Caco-2 (cell line): ENCODE results near the gene HBP1. TPM values are rescaled to one million over a fixed set of nuclear protein-coding genes. Genes with fewer than 3 reads are reported as not detected.
"Not testable (repeated sequence)": the region's sequence is repeated elsewhere in the genome, so short reads cannot be mapped to it uniquely, and the experiment has no call there.

Experiments used
- BruUV-seq: library from RNA; stranded (reverse); fragments of 400-500 nt; replicated peaks from 2 replicates; lab custom pipeline; 2021; lab: Mats Ljungman, UMichigan
- CTCF ChIA-PET: fragments of 300-600 bp; sonication (Branson Sonifier 250); formaldehyde crosslinking; loops from one replicate; lab custom pipeline; 2022; ENCODE audit warnings: antibody characterized with exemption; lab: Charles Lee
- POLR2A ChIA-PET: fragments of 300-600 bp; sonication (Branson Sonifier 250); formaldehyde crosslinking; loops from one replicate; lab custom pipeline; 2022; ENCODE audit warnings: antibody characterized with exemption; lab: Charles Lee
- DNase-seq, 2 experiments: peaks; one replicate each; pipeline versions ENCODE4 v3.0.0 to v3.0.0-alpha.2; 2020 to 2022
- H3K27me3 ChIP-seq: replicated peaks from 2 replicates; pipeline ENCODE4 v1.6.0; 2011; ENCODE audit warnings: low read length; ENCODE audit not compliant: control insufficient read depth, insufficient read depth
- H3K36me3 ChIP-seq: 2 replicates; pipeline ENCODE4 v1.5.1; 2011; ENCODE audit warnings: low read length; ENCODE audit not compliant: control insufficient read depth, insufficient read depth
- H3K4me1 ChIP-seq: fragments of 250-450 bp; sonication (Bioruptor Pico); 2 replicates; pipeline ENCODE4 v1.5.1; 2020; ENCODE audit warnings: mild to moderate bottlenecking
- H3K4me3 ChIP-seq: 2 replicates; pipeline ENCODE4 v1.5.1; 2011; ENCODE audit warnings: low read depth, mild to moderate bottlenecking, control low read depth, low read length
- H3K9me3 ChIP-seq: fragments of 250-450 bp; sonication (Bioruptor Pico); 2 replicates; pipeline ENCODE4 v1.5.1; 2020; ENCODE audit warnings: mild to moderate bottlenecking, moderate library complexity
- H3K27ac Mint-ChIP-seq: one replicate; pipeline ENCODE4 v1.8.0; 2022; ENCODE audit warnings: mixed read lengths; ENCODE audit not compliant: unreplicated experiment
- H3K27me3 Mint-ChIP-seq: one replicate; pipeline ENCODE4 v1.8.0; 2022; ENCODE audit warnings: mixed read lengths; ENCODE audit not compliant: insufficient read depth, unreplicated experiment
- H3K36me3 Mint-ChIP-seq: one replicate; pipeline ENCODE4 v1.8.0; 2022; ENCODE audit warnings: mild to moderate bottlenecking, mixed read lengths; ENCODE audit not compliant: insufficient read depth, unreplicated experiment
- H3K4me1 Mint-ChIP-seq: one replicate; pipeline ENCODE4 v1.8.0; 2022; ENCODE audit warnings: low read depth, mixed read lengths; ENCODE audit not compliant: unreplicated experiment
- H3K4me3 Mint-ChIP-seq: one replicate; pipeline ENCODE4 v1.8.0; 2022; ENCODE audit warnings: mild to moderate bottlenecking, moderate library complexity, mixed read lengths; ENCODE audit not compliant: unreplicated experiment
- H3K9me3 Mint-ChIP-seq: one replicate; pipeline ENCODE4 v1.8.0; 2022; ENCODE audit warnings: mixed read lengths; ENCODE audit not compliant: unreplicated experiment
- intact Hi-C: fragments of 100-400 bp; cut with micrococcal nuclease; formaldehyde crosslinking; loops from one replicate; pipeline ENCODE4 v1.10.0; 2022; ENCODE audit not compliant: unreplicated experiment
- total RNA-seq: library from RNA; stranded (reverse); gene quantifications from 2 replicates; pipeline ENCODE4 v1.2.3, GENCODE V29; 2022
- TF ChIP-seq, protein P1 (sequence below), 2 experiments: fragments of 200-600 bp in 1 of 2; IDR thresholded peaks; 1 replicate in 1 of 2; 2 replicates in 1 of 2; pipeline versions ENCODE4 v1.5.1 to v1.8.0; 2011 to 2022; ENCODE audit warnings: antibody characterized with exemption in 1 of 2, control low read depth in 1 of 2, inconsistent platforms in 1 of 2, low read depth in 1 of 2, low read length in 1 of 2, mild to moderate bottlenecking in 1 of 2, moderate library complexity in 1 of 2; ENCODE audit not compliant: insufficient read depth in 1 of 2, severe bottlenecking in 1 of 2, unreplicated experiment in 1 of 2

The HBP1 gene
- total RNA-seq, 1 experiment from 2014 or later, result 24.2 TPM

DNA sequence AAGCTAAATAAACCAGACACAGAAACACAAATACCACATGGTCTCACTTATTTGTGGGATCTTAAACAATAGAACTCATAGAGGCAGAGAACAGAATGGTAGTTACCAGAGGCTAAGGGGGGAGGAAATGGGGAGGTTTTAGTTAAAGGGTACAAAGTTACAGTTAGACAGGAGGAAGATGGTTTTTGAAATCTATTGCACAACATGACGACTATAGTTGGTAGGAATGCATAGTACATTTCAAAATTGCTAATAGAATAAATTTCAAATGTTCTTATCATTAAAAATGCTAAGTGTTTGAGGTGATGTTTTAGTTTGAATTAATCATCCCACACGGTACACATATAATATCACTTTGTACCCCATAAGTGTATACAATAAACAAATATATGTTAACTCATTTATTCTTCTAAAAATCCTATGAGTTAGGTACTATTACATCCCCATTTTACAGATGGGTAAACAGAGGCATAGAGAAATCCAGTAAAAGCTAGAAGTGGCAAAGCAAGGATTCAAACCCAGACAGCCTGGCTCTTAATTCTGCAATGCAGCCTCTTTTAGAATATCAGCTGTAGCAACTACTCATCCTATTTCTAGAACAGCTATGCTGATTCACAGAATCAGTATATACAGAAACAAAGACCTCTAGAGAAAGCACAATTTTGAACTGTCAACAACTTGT, 50.9 kb downstream of the HBP1 start:
- POLR2A ChIA-PET, result interaction anchor here (0.5 to 0.9 kb wide), 2 partner anchors 51 to 428 kb away, joined by 3 to 7 read pairs; partner anchors contain the start of gene HBP1
- intact Hi-C loops, result no loop called here

DNA sequence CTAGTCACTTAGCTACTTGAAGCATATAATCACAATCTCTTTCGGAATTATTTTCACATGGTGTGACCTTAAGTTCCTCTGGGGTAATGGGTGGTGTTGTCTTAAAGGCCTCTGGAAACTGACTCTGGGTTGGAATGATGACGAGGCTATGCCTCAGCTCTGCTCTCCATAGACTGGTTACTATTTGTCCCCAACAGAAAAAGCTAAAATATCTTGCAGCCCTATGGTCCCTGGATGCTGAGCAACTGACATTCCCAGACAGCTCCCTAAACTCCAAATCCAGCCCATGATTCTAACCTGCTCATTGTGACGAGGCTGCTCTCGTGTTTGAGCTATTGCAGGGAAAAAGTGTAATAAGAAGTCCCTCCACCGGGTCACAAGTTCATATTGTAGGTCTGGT, 51.6 kb downstream of the HBP1 start:
- no peaks in the 10 kb centered on the region for H3K36me3 ChIP-seq
- no peaks in the 10 kb centered on the region for H3K27me3 Mint-ChIP-seq
- BruUV-seq, result no TSS peak
- DNase-seq, result no peak
- H3K36me3 Mint-ChIP-seq, result no peaks in the 10 kb centered on the region
- H3K4me3 Mint-ChIP-seq, result no peak overlapping the region
- no peaks in the 10 kb centered on the region for H3K9me3 ChIP-seq
- H3K4me1 ChIP-seq, result no peaks in the 10 kb centered on the region
- no peak overlapping the region for H3K4me3 ChIP-seq
- CTCF ChIA-PET, result no interaction called here
- peaks cover 1% of the 10 kb centered on the region for H3K9me3 Mint-ChIP-seq
- no peak overlapping the region for H3K27ac Mint-ChIP-seq
- intact Hi-C loops, result no loop called here
- no peaks in the 10 kb centered on the region for H3K4me1 Mint-ChIP-seq
- TF ChIP-seq, protein P1, sequence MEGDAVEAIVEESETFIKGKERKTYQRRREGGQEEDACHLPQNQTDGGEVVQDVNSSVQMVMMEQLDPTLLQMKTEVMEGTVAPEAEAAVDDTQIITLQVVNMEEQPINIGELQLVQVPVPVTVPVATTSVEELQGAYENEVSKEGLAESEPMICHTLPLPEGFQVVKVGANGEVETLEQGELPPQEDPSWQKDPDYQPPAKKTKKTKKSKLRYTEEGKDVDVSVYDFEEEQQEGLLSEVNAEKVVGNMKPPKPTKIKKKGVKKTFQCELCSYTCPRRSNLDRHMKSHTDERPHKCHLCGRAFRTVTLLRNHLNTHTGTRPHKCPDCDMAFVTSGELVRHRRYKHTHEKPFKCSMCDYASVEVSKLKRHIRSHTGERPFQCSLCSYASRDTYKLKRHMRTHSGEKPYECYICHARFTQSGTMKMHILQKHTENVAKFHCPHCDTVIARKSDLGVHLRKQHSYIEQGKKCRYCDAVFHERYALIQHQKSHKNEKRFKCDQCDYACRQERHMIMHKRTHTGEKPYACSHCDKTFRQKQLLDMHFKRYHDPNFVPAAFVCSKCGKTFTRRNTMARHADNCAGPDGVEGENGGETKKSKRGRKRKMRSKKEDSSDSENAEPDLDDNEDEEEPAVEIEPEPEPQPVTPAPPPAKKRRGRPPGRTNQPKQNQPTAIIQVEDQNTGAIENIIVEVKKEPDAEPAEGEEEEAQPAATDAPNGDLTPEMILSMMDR (IDR thresholded peaks at IDR 0.05; ENCODE audit: insufficient read depth in 1 of 2, low read depth in 1 of 2, low read length in 1 of 2, severe bottlenecking in 1 of 2, unreplicated experiment in 1 of 2), result no peak
- POLR2A ChIA-PET, result interaction anchor here (0.5 to 0.9 kb wide), 2 partner anchors 52 to 429 kb away, joined by 3 to 7 read pairs; partner anchors contain the start of gene HBP1
- no peaks in the 10 kb centered on the region for H3K27me3 ChIP-seq

More for the DNA sequence above, 50.9 kb downstream of the HBP1 start:
- CTCF ChIA-PET, result no interaction called here
- no peaks in the 10 kb centered on the region for H3K9me3 ChIP-seq
- no peak overlapping the region for H3K4me3 ChIP-seq
- H3K27ac Mint-ChIP-seq, result no peak overlapping the region
- H3K27me3 ChIP-seq, result no peaks in the 10 kb centered on the region
- H3K4me1 Mint-ChIP-seq, result no peaks in the 10 kb centered on the region
- H3K9me3 Mint-ChIP-seq, result peaks cover 8% of the 10 kb centered on the region
- TF ChIP-seq, protein P1 (IDR thresholded peaks at IDR 0.05; ENCODE audit: insufficient read depth in 1 of 2, low read depth in 1 of 2, low read length in 1 of 2, severe bottlenecking in 1 of 2, unreplicated experiment in 1 of 2), result no peak
- H3K4me1 ChIP-seq, result no peaks in the 10 kb centered on the region
- no TSS peak for BruUV-seq
- H3K36me3 Mint-ChIP-seq, result no peaks in the 10 kb centered on the region
- H3K27me3 Mint-ChIP-seq, result no peaks in the 10 kb centered on the region
- H3K36me3 ChIP-seq, result no peaks in the 10 kb centered on the region
- no peak overlapping the region for H3K4me3 Mint-ChIP-seq
- no peak for DNase-seq

DNA sequence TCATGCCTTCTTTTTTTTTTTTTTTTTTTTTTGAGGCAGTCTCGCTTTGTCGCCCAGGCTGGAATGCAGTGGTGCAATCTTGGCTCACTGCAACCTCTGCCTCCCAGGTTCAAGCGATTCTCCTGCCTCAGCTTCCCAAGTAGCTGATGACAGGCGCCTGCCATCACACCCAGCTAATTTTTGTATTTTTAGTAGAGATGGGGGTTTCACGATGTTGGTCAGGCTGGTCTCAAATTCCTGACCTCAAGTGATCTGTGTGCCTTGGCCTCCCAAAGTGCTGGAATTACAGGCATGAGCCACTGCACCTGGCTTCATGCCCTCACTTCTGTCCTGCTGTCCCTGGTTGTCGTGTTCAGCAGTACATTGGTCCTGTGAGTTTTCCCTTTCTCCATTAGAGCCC, 52.0 kb downstream of the HBP1 start:
- H3K9me3 Mint-ChIP-seq, H3K9me3 ChIP-seq, H3K4me1 ChIP-seq, H3K27ac Mint-ChIP-seq, BruUV-seq, H3K27me3 Mint-ChIP-seq, intact Hi-C loops, DNase-seq, CTCF ChIA-PET, H3K36me3 ChIP-seq, H3K36me3 Mint-ChIP-seq, H3K4me1 Mint-ChIP-seq, H3K27me3 ChIP-seq, H3K4me3 ChIP-seq, H3K4me3 Mint-ChIP-seq: not testable (repeated sequence)
- POLR2A ChIA-PET, result interaction anchor here (0.9 kb wide), 1 partner anchor 52 kb away, joined by 3 read pairs; the partner anchor contains the start of gene HBP1
